ENCODE data around the gene THAP4. TPM values are rescaled to one million over a fixed set of nuclear protein-coding genes. Genes with fewer than 3 reads are reported as not detected.
A peak's percentile ranks its signal among the peaks of the same experiment; 100 is the strongest.

THAP4 gene
- total and polyA plus RNA-seq, 2 of the 13 experiments (the other 11 are each of a cell fraction or from before 2014, with no cell fraction given) = 59.7 to 75.7 TPM

DNA sequence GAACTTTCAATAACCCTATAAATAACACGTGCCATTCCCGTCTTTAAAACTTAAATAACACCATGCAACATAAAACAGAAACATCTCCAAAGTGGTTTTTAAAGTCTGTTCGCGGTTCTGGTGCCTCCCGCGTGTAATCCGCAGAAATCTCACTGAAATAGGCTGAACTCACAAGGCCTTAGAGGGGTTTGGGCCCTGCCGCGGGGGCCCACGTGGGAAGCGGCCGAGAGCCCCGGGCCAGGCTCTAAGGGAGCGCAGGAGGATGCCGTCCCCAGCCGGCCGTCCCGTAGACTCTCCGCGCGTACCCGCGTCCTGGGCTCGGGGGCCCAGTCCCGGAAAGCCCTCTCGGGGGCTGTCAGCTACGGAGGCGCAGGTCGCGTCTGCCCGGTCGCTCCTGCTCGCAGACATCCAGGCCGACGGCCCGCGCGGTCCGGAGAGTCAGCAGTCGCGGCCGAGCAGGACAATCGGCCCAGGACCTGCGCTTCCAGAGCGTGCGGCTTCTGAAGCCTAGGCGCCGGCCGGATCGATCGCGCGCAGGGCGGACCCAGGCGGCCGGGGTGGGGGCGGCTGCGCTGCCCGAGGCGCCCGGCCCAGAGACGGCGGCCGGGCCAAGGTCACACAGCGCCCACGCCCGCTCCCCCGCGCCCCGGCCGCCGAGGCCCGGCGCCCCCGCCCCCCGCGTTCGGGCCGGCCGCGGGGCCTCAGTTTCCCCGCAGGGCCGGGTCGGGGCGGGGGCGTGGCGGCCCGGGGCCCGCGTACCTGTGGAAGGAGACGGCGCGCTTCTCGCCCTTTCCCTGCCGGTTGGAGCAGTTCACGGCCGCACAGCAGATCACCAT is 558 bp downstream of the THAP4 start (continued):
- TF ChIP-seq, protein P1, sequence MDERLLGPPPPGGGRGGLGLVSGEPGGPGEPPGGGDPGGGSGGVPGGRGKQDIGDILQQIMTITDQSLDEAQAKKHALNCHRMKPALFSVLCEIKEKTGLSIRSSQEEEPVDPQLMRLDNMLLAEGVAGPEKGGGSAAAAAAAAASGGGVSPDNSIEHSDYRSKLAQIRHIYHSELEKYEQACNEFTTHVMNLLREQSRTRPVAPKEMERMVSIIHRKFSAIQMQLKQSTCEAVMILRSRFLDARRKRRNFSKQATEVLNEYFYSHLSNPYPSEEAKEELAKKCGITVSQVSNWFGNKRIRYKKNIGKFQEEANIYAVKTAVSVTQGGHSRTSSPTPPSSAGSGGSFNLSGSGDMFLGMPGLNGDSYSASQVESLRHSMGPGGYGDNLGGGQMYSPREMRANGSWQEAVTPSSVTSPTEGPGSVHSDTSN (CRISPR knock-in tag; IDR thresholded peaks at IDR 0.05) = no peak
- TF ChIP-seq, protein P2, sequence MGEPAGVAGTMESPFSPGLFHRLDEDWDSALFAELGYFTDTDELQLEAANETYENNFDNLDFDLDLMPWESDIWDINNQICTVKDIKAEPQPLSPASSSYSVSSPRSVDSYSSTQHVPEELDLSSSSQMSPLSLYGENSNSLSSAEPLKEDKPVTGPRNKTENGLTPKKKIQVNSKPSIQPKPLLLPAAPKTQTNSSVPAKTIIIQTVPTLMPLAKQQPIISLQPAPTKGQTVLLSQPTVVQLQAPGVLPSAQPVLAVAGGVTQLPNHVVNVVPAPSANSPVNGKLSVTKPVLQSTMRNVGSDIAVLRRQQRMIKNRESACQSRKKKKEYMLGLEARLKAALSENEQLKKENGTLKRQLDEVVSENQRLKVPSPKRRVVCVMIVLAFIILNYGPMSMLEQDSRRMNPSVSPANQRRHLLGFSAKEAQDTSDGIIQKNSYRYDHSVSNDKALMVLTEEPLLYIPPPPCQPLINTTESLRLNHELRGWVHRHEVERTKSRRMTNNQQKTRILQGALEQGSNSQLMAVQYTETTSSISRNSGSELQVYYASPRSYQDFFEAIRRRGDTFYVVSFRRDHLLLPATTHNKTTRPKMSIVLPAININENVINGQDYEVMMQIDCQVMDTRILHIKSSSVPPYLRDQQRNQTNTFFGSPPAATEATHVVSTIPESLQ (CRISPR knock-in tag; conservative IDR thresholded peaks at IDR 0.05) = no peak
- TF ChIP-seq ZNF367 (CRISPR knock-in tag; IDR thresholded peaks at IDR 0.05; ENCODE audit: borderline replicate concordance) = no peak
- 0 out of 2 replicates have a peak, but pooled peaks have one; percentile 54 for TF ChIP-seq CAMTA2 (CRISPR knock-in tag; IDR thresholded peaks at IDR 0.05; ENCODE audit: borderline replicate concordance)
- no peak for TF ChIP-seq MIXL1 (CRISPR knock-in tag; IDR thresholded peaks at IDR 0.05)
- TF ChIP-seq SETDB1 (CRISPR knock-in tag; IDR thresholded peaks at IDR 0.05; ENCODE audit: borderline replicate concordance) = no peak
- TF ChIP-seq, protein P3, sequence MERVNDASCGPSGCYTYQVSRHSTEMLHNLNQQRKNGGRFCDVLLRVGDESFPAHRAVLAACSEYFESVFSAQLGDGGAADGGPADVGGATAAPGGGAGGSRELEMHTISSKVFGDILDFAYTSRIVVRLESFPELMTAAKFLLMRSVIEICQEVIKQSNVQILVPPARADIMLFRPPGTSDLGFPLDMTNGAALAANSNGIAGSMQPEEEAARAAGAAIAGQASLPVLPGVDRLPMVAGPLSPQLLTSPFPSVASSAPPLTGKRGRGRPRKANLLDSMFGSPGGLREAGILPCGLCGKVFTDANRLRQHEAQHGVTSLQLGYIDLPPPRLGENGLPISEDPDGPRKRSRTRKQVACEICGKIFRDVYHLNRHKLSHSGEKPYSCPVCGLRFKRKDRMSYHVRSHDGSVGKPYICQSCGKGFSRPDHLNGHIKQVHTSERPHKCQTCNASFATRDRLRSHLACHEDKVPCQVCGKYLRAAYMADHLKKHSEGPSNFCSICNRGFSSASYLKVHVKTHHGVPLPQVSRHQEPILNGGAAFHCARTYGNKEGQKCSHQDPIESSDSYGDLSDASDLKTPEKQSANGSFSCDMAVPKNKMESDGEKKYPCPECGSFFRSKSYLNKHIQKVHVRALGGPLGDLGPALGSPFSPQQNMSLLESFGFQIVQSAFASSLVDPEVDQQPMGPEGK (CRISPR knock-in tag; IDR thresholded peaks at IDR 0.05) = peak; percentile 54
- TF ChIP-seq ZNF282 (IDR thresholded peaks at IDR 0.05; ENCODE audit: partially characterized antibody) = no peak
- no peak for TF ChIP-seq NBN (conservative IDR thresholded peaks at IDR 0.05)
- TF ChIP-seq, protein P4, sequence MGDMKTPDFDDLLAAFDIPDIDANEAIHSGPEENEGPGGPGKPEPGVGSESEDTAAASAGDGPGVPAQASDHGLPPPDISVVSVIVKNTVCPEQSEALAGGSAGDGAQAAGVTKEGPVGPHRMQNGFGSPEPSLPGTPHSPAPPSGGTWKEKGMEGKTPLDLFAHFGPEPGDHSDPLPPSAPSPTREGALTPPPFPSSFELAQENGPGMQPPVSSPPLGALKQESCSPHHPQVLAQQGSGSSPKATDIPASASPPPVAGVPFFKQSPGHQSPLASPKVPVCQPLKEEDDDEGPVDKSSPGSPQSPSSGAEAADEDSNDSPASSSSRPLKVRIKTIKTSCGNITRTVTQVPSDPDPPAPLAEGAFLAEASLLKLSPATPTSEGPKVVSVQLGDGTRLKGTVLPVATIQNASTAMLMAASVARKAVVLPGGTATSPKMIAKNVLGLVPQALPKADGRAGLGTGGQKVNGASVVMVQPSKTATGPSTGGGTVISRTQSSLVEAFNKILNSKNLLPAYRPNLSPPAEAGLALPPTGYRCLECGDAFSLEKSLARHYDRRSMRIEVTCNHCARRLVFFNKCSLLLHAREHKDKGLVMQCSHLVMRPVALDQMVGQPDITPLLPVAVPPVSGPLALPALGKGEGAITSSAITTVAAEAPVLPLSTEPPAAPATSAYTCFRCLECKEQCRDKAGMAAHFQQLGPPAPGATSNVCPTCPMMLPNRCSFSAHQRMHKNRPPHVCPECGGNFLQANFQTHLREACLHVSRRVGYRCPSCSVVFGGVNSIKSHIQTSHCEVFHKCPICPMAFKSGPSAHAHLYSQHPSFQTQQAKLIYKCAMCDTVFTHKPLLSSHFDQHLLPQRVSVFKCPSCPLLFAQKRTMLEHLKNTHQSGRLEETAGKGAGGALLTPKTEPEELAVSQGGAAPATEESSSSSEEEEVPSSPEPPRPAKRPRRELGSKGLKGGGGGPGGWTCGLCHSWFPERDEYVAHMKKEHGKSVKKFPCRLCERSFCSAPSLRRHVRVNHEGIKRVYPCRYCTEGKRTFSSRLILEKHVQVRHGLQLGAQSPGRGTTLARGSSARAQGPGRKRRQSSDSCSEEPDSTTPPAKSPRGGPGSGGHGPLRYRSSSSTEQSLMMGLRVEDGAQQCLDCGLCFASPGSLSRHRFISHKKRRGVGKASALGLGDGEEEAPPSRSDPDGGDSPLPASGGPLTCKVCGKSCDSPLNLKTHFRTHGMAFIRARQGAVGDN (CRISPR knock-in tag; IDR thresholded peaks at IDR 0.05) = peak; percentile 72
- no peak for TF ChIP-seq GTF3A (CRISPR knock-in tag; conservative IDR thresholded peaks at IDR 0.05)
- TF ChIP-seq, protein P5, sequence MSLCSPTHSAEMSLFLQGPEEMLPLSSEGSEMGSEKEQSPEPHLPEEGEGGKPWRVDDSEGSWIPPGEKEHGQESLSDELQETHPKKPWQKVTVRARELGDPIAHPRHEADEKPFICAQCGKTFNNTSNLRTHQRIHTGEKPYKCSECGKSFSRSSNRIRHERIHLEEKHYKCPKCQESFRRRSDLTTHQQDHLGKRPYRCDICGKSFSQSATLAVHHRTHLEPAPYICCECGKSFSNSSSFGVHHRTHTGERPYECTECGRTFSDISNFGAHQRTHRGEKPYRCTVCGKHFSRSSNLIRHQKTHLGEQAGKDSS (CRISPR knock-in tag; IDR thresholded peaks at IDR 0.05; ENCODE audit: borderline replicate concordance, low read depth) = peak; percentile 72; the same call in 1 of the 2 replicates
- TF ChIP-seq TBP (CRISPR knock-in tag; IDR thresholded peaks at IDR 0.05) = no peak
- TF ChIP-seq CEBPG (CRISPR knock-in tag; IDR thresholded peaks at IDR 0.05) = no peak
- TF ChIP-seq ZNF383 (CRISPR knock-in tag; IDR thresholded peaks at IDR 0.05; ENCODE audit: borderline replicate concordance) = no peak
- no peak for TF ChIP-seq ZNF7 (CRISPR knock-in tag; IDR thresholded peaks at IDR 0.05)
- TF ChIP-seq ZNF543 (CRISPR knock-in tag; IDR thresholded peaks at IDR 0.05) = no peak; the same call in 1 of the 2 replicates
- no peak for TF ChIP-seq ZNF569 (CRISPR knock-in tag; IDR thresholded peaks at IDR 0.05; ENCODE audit: borderline replicate concordance)
- TF ChIP-seq MLLT10 (CRISPR knock-in tag; IDR thresholded peaks at IDR 0.05) = no peak
- 0 out of 2 replicates have a peak, but pooled peaks have one; percentile 65 for TF ChIP-seq ZNF34 (CRISPR knock-in tag; IDR thresholded peaks at IDR 0.05; ENCODE audit: borderline replicate concordance)
